Measurements from ENCODE around the gene GBGT1. TPM values are rescaled to one million over a fixed set of nuclear protein-coding genes. Genes with fewer than 3 reads are reported as not detected.

GBGT1 gene
- total and polyA plus RNA-seq, 3 donors from 2014 or later = 4.0 to 11.2 (median 5.6) TPM

DNA sequence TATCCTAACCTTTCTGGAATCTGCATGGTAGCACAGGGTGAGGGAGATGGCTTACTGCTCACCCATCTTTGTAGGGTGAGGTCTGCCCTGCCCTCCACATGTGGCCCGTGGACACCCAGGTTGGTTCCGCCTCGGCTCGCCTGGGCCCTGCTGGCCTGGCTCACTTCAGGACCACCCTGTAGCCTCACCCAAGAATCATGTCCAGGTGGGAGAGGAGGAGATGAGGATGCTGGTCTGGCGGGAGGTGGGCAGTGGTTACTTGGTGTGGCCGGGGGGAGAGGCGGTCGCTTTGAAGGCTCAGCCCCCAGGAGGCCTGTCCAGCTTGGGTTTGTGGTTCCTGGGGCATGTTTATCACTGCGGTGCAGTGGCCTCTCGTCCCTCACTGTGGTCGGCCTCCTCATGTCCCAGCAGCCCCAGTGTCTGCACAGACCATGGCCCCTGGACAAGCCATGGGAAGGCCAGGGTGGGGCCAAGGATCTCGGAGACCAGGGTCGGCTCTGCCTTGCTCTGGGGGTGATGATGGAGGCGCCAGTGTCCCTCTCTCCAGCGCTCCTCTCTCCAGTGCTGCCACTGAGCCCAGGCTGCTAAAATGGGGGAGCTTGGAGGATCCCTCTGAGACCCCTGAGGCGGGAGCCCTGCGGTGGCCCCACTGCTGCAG, 40.8 kb upstream of the GBGT1 start:
- H3K4me3 ChIP-seq = no peak overlapping the region
- H3K4me1 ChIP-seq = no peaks in the 10 kb centered on the region
- no peaks in the 10 kb centered on the region for H3K36me3 ChIP-seq (ENCODE audit: low read depth, missing control alignments)
- DNase-seq = peak; percentile 9
- WGBS, 2 donors = 95% methylated on average over 11 to 17 of the region's 17 CpGs
- H3K27ac ChIP-seq = no peak overlapping the region
- H3K9me3 ChIP-seq = no peaks in the 10 kb centered on the region
- intact Hi-C loops (cut with DNase I; ENCODE audit: low total_unique reads) = no loop called here
- TF ChIP-seq, protein P1, sequence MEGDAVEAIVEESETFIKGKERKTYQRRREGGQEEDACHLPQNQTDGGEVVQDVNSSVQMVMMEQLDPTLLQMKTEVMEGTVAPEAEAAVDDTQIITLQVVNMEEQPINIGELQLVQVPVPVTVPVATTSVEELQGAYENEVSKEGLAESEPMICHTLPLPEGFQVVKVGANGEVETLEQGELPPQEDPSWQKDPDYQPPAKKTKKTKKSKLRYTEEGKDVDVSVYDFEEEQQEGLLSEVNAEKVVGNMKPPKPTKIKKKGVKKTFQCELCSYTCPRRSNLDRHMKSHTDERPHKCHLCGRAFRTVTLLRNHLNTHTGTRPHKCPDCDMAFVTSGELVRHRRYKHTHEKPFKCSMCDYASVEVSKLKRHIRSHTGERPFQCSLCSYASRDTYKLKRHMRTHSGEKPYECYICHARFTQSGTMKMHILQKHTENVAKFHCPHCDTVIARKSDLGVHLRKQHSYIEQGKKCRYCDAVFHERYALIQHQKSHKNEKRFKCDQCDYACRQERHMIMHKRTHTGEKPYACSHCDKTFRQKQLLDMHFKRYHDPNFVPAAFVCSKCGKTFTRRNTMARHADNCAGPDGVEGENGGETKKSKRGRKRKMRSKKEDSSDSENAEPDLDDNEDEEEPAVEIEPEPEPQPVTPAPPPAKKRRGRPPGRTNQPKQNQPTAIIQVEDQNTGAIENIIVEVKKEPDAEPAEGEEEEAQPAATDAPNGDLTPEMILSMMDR (IDR thresholded peaks at IDR 0.05) = no peak
- TF ChIP-seq POLR2A (IDR thresholded peaks at IDR 0.05) = no peak
- H3K27me3 ChIP-seq = no peaks in the 10 kb centered on the region

DNA sequence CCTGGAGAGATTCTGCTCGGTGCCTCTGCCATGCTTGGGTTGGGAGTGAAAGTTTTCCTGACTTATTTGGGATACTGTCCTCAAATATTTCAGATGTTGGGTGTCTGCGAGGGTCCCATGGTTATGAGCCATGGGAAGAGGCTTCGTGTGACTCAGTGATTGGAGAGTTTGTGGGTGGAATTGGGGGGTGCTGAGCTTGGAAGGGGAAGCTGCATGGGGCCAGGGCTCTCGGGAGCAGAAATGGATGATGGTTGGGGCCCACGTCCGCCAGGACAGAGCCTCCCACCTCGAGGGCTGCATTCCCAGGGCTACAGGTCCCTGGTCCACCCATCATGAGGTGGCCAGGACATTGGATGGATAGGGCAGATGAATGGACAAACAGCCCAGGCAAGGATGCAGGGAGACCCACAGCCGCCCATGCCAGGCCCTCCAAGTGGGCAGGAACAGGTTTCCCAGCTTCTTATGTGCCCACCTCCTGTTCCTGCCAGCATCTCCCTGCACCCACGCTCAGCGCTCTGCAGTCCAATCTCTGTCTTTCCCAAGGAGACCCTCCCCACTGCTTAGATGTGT, 39.9 kb upstream of the GBGT1 start:
- 86 to 92% methylated on average over 9 to 10 of the region's 10 CpGs for WGBS, 2 donors
- DNase-seq = peak; percentile 1
- Histone ChIP-seq H3K9me3 (no peaks in the 10 kb centered on the region), H3K4me3 (no peak overlapping the region), H3K36me3 (ENCODE audit: low read depth, missing control alignments) (no peaks in the 10 kb centered on the region), H3K27me3 (no peaks in the 10 kb centered on the region), H3K27ac (no peak overlapping the region), H3K4me1 (no peaks in the 10 kb centered on the region)
- intact Hi-C loops (cut with DNase I; ENCODE audit: low total_unique reads) = no loop called here
- TF ChIP-seq, protein P1 (IDR thresholded peaks at IDR 0.05) = no peak
- no peak for TF ChIP-seq POLR2A (IDR thresholded peaks at IDR 0.05)

DNA sequence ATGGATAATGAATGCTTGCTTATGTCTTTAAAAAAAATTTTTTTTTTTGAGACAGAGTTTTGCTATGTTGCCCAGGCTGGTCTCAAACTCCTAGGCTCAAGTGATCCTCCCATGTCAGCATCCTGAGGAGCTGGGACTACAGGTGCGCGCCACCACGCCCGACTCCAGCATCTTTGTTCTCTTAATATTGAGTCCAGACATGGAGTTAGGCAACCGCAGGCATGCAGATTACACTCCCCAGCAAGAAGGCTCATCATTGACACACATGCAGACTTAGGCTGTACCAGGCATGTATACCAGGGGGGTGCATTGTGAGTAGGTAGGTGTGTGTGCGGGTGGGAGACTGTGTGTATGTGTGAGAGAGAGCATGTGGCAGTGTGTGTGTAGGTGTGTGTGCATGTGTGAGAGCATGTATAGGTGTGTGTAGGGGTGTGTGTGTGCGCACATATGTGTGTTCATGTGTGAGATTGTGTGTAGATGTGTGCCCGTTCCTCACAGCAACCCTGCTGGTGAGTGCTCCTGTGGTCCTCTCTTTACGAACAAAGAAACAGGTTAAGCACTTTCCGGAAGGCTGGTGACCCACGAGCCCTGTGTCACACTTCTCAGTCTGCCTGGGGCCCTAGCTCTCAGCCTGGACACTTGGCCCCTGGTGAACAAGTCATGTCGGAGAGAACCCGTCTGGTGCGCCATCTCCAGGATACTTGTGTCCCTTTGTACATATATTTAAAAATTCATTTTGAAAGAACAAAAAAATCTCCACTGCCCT, 39.2 kb upstream of the GBGT1 start:
- TF ChIP-seq, protein P1 (IDR thresholded peaks at IDR 0.05) = no peak
- TF ChIP-seq POLR2A (IDR thresholded peaks at IDR 0.05) = no peak
- DNase-seq = peak; percentile 11
- no peaks in the 10 kb centered on the region for H3K4me1 ChIP-seq
- H3K9me3 ChIP-seq = no peaks in the 10 kb centered on the region
- WGBS, 2 donors = 92 to 94% methylated on average over 14 of the region's 14 CpGs
- intact Hi-C loops (cut with DNase I; ENCODE audit: low total_unique reads) = no loop called here
- H3K36me3 ChIP-seq (ENCODE audit: low read depth, missing control alignments) = no peaks in the 10 kb centered on the region
- H3K27ac ChIP-seq = no peak overlapping the region
- no peaks in the 10 kb centered on the region for H3K27me3 ChIP-seq
- H3K4me3 ChIP-seq = no peak overlapping the region

DNA sequence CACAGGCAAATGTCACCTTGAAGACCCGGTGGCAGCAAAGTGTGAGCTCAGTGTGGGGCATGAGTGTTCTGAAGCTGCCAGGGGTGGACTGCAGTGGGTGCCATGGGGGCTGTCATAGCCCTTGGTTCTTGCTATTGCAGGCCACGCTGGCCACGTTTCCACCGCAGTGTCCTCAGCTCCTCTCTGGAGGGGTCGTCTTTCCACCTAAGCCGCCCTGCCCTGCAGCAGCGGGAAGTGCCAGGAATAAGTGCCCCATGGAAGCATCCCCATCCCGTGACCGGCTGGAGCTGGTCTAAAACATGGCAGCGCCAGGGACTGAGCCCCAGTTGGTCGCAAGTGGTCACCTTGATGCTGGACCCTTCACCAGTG, 38.4 kb upstream of the GBGT1 start:
- Histone ChIP-seq H3K27ac (no peak overlapping the region), H3K4me1 (no peaks in the 10 kb centered on the region), H3K9me3 (no peaks in the 10 kb centered on the region), H3K36me3 (ENCODE audit: low read depth, missing control alignments) (no peaks in the 10 kb centered on the region), H3K27me3 (no peaks in the 10 kb centered on the region), H3K4me3 (no peak overlapping the region)
- intact Hi-C loops (cut with DNase I; ENCODE audit: low total_unique reads) = no loop called here
- peak; percentile 10 for DNase-seq
- TF ChIP-seq POLR2A (IDR thresholded peaks at IDR 0.05) = no peak
- TF ChIP-seq, protein P1 (IDR thresholded peaks at IDR 0.05) = no peak
- 86 to 89% methylated on average over 9 to 11 of the region's 11 CpGs for WGBS, 2 donors
